ENCODE data around the gene CCDC187. TPM values are rescaled to one million over a fixed set of nuclear protein-coding genes. Genes with fewer than 3 reads are reported as not detected.

Gene CCDC187
- total and polyA plus RNA-seq, 2 of the 13 experiments (the other 11 are each of a cell fraction or from before 2014, with no cell fraction given), result 0.03 to 0.13 TPM

DNA sequence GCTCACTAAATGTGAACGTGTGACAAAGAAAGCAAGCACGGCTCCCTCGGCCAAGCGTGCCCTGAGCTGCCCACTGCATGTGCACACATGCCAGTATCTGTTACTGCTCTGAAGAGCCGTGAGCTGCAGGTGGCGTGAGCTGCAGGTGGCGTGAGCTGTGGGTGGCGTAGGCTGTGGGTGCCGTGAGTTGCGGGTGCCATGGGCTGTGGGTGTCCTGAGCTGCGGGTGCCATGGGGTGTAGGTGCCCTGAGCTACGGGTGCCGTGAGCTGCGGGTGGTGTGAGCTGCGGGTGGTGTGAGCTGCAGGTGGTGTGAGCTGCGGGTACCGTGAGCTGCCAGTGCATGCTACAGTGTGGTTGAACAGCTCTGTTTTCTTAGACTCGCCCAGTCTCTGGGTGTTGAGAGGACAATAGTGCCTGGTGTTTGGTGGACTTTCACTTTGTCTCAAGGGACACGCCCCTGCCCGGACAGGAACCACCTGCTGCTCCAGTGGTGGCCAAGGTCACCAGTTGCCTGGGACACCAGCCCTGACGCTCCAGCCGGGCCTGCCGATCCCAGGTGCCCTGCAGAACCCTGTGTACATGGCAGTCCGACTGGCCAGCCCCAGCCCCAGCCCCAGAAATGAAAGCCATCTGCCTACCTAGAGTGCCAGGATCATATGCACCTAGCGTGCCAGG lies 6.7 kb downstream of the CCDC187 start (continued):
- TF ChIP-seq ZNF567 (CRISPR knock-in tag; IDR thresholded peaks at IDR 0.05; ENCODE audit: borderline replicate concordance), result no peak
- TF ChIP-seq, protein P1, sequence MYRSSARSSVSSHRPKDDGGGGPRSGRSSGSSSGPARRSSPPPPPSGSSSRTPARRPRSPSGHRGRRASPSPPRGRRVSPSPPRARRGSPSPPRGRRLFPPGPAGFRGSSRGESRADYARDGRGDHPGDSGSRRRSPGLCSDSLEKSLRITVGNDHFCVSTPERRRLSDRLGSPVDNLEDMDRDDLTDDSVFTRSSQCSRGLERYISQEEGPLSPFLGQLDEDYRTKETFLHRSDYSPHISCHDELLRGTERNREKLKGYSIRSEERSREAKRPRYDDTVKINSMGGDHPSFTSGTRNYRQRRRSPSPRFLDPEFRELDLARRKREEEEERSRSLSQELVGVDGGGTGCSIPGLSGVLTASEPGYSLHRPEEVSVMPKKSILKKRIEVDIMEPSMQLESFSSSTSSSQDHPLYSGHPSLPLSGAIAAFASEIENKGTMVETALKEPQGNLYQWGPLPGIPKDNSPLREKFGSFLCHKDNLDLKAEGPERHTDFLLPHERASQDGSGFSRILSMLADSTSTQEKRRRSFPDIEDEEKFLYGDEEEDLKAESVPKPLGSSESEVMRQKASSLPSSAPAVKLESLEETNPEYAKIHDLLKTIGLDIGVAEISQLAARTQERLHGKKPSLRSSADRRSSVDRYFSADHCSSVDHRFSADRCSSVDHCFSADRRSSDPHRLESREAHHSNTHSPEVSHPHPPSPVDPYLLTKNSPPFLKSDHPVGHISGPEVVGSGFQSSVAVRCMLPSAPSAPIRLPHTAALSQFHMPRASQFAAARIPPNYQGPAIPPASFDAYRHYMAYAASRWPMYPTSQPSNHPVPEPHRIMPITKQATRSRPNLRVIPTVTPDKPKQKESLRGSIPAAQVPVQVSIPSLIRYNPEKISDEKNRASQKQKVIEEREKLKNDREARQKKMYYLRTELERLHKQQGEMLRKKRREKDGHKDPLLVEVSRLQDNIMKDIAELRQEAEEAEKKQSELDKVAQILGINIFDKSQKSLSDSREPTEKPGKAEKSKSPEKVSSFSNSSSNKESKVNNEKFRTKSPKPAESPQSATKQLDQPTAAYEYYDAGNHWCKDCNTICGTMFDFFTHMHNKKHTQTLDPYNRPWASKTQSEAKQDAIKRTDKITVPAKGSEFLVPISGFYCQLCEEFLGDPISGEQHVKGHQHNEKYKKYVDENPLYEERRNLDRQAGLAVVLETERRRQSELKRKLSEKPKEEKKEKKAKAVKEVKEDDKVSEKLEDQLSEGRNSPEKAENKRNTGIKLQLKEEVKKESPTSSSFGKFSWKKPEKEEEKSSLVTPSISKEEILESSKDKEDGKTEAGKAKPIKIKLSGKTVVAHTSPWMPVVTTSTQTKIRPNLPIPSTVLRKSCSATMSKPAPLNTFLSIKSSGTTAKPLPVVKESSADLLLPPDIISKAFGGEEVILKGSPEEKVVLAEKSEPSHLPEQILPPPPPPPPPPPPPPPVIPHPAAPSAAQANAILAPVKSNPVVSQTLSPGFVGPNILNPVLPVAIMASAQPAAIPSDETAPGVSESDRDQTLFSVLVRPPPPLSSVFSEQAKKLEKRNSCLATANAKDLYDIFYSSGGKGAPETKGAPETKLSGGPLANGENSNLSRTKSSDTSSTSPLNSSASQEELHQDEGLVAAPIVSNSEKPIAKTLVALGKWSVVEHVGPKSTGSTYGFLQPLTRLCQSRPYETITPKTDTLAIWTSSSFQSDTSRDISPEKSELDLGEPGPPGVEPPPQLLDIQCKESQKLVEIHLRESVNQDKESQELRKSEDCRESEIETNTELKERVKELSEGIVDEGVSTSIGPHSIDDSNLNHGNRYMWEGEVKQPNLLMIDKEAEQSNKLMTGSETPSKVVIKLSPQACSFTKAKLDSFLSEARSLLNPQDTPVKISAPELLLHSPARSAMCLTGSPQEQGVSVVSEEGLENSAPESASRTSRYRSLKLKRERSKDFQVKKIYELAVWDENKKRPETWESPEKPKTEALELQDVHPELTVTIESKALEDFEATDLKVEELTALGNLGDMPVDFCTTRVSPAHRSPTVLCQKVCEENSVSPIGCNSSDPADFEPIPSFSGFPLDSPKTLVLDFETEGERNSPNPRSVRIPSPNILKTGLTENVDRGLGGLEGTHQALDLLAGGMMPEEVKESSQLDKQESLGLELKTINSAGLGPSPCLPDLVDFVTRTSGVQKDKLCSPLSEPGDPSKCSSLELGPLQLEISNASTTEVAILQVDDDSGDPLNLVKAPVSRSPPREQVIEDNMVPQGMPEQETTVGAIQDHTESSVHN (CRISPR knock-in tag; IDR thresholded peaks at IDR 0.05), result no peak
- TF ChIP-seq BORCS8-MEF2B (CRISPR knock-in tag; IDR thresholded peaks at IDR 0.05), result peak; percentile 51
- TF ChIP-seq RELA (CRISPR knock-in tag; IDR thresholded peaks at IDR 0.05), result no peak
- no peak for TF ChIP-seq MLLT10 (CRISPR knock-in tag; IDR thresholded peaks at IDR 0.05)
- 0 out of 2 replicates have a peak, but pooled peaks have one; percentile 21 for TF ChIP-seq ZNF644 (CRISPR knock-in tag; IDR thresholded peaks at IDR 0.05; ENCODE audit: low read depth)
- no peak for TF ChIP-seq ZNF614 (CRISPR knock-in tag; IDR thresholded peaks at IDR 0.05; ENCODE audit: borderline replicate concordance)
- peak; percentile 47; the same call in 1 of the 2 replicates for TF ChIP-seq HIVEP1 (CRISPR knock-in tag; IDR thresholded peaks at IDR 0.05)
- no peak for TF ChIP-seq DR1 (CRISPR knock-in tag; IDR thresholded peaks at IDR 0.05)
- TF ChIP-seq ZNF788 (CRISPR knock-in tag; IDR thresholded peaks at IDR 0.05; ENCODE audit: borderline replicate concordance), result peak; percentile 75; the same call in 1 of the 2 replicates
- TF ChIP-seq MED1 (CRISPR knock-in tag; IDR thresholded peaks at IDR 0.05), result peak; percentile 13; the same call in 1 of the 2 replicates
- no peak for TF ChIP-seq SP4 (CRISPR knock-in tag; IDR thresholded peaks at IDR 0.05)
- TF ChIP-seq, protein P2, sequence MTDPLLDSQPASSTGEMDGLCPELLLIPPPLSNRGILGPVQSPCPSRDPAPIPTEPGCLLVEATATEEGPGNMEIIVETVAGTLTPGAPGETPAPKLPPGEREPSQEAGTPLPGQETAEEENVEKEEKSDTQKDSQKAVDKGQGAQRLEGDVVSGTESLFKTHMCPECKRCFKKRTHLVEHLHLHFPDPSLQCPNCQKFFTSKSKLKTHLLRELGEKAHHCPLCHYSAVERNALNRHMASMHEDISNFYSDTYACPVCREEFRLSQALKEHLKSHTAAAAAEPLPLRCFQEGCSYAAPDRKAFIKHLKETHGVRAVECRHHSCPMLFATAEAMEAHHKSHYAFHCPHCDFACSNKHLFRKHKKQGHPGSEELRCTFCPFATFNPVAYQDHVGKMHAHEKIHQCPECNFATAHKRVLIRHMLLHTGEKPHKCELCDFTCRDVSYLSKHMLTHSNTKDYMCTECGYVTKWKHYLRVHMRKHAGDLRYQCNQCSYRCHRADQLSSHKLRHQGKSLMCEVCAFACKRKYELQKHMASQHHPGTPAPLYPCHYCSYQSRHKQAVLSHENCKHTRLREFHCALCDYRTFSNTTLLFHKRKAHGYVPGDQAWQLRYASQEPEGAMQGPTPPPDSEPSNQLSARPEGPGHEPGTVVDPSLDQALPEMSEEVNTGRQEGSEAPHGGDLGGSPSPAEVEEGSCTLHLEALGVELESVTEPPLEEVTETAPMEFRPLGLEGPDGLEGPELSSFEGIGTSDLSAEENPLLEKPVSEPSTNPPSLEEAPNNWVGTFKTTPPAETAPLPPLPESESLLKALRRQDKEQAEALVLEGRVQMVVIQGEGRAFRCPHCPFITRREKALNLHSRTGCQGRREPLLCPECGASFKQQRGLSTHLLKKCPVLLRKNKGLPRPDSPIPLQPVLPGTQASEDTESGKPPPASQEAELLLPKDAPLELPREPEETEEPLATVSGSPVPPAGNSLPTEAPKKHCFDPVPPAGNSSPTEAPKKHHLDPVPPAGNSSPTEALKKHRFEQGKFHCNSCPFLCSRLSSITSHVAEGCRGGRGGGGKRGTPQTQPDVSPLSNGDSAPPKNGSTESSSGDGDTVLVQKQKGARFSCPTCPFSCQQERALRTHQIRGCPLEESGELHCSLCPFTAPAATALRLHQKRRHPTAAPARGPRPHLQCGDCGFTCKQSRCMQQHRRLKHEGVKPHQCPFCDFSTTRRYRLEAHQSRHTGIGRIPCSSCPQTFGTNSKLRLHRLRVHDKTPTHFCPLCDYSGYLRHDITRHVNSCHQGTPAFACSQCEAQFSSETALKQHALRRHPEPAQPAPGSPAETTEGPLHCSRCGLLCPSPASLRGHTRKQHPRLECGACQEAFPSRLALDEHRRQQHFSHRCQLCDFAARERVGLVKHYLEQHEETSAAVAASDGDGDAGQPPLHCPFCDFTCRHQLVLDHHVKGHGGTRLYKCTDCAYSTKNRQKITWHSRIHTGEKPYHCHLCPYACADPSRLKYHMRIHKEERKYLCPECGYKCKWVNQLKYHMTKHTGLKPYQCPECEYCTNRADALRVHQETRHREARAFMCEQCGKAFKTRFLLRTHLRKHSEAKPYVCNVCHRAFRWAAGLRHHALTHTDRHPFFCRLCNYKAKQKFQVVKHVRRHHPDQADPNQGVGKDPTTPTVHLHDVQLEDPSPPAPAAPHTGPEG (CRISPR knock-in tag; IDR thresholded peaks at IDR 0.05), result no peak
- 0 out of 2 replicates have a peak, but pooled peaks have one; percentile 31 for TF ChIP-seq REPIN1 (CRISPR knock-in tag; IDR thresholded peaks at IDR 0.05; ENCODE audit: borderline replicate concordance, low read depth)
- TF ChIP-seq FOXM1 (CRISPR knock-in tag; IDR thresholded peaks at IDR 0.05), result no peak
